Lower leg skin (tissue), 4 donors: ENCODE data around the gene NME3. TPM values are rescaled to one million over a fixed set of nuclear protein-coding genes. Genes with fewer than 3 reads are reported as not detected.

Experiments used
- DNase-seq, 2 donors: peaks; one replicate each; pipeline ENCODE4 v3.0.0-alpha.2; 2019; ENCODE audit warnings: low spot score in 2 of 2
- H3K4me3 ChIP-seq: fragments of 200-600 bp; sonication (generic); 2 replicates; pipeline ENCODE4 v1.5.1; 2017; ENCODE audit warnings: mild to moderate bottlenecking, low read depth; ENCODE audit not compliant: poor library complexity, severe bottlenecking
- POLR2A ChIP-seq, 2 donors: fragments of 450-650 bp; IDR thresholded peaks; one replicate each; pipeline ENCODE4 v1.6.1; 2016 to 2017; ENCODE audit warnings: antibody characterized with exemption in 2 of 2, mild to moderate bottlenecking in 1 of 2, moderate library complexity in 1 of 2
- WGBS, 2 donors: methylation state at CpG; one replicate each; pipeline ENCODE4 v1.1.5; 2018; 5-methylcytosine and 5-hydroxymethylcytosine counted together
- intact Hi-C: fragments of 100-400 bp; cut with DNase I; formaldehyde crosslinking; loops from one replicate; pipeline ENCODE4 v1.15.0; 2023; ENCODE audit warnings: low total_unique reads
- total RNA-seq, 4 donors: library from RNA; depleted of rRNA; stranded (reverse); fragments of >200 nt; gene quantifications; one replicate each; pipeline ENCODE4 v1.1.0, GENCODE V29; 2016
- TF ChIP-seq, protein P1 (sequence below), 3 donors: fragments of 450-650 bp; IDR thresholded peaks; one replicate each; pipeline ENCODE4 v1.5.1; 2016; ENCODE audit warnings: antibody characterized with exemption in 3 of 3, mild to moderate bottlenecking in 3 of 3, moderate library complexity in 2 of 3

Gene NME3
- total RNA-seq, 4 donors from 2014 or later = 77.7 to 98.4 (median 85.8) TPM

DNA sequence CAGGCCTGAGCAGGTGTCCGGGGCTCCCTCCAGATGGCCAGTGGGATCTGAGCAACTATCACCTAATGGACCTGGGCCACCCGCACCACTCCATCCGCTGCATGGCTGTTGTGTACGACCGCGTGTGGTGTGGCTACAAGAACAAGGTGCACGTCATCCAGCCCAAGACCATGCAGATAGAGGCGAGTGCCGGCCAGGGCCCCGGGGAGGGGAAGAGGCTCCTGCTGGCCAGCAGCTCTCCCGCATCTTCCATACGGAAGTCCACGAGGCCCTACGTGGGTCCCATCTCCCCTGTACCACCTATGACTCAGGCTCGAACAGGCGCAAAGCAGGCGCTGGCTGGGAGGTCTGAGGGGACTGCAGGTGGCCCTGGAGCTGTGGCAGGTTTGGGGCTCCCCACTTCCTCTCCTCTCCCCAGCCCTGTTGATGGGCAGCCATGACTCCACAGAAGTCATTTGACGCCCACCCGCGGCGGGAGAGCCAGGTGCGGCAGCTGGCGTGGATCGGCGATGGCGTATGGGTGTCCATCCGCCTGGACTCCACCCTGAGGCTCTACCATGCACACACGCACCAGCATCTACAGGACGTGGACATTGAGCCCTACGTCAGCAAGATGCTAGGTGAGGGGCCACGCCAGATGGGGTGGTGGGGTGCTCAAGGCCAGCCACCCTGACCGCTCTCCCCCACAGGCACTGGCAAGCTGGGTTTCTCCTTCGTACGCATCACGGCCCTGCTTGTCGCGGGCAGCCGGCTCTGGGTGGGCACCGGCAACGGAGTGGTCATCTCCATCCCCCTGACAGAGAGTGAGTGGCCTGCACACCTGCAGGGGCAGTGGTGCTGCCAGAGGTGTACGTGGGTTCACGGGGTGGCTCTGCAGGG, 4.0 kb downstream of the NME3 start:
- intact Hi-C loops = no loop called here
- no peak overlapping the region for H3K4me3 ChIP-seq
- DNase-seq = no peak
- 94 to 95% methylated on average over 26 to 35 of the region's 42 CpGs for WGBS, 2 donors
- no peak for TF ChIP-seq POLR2A (IDR thresholded peaks at IDR 0.05)
- TF ChIP-seq, protein P1, sequence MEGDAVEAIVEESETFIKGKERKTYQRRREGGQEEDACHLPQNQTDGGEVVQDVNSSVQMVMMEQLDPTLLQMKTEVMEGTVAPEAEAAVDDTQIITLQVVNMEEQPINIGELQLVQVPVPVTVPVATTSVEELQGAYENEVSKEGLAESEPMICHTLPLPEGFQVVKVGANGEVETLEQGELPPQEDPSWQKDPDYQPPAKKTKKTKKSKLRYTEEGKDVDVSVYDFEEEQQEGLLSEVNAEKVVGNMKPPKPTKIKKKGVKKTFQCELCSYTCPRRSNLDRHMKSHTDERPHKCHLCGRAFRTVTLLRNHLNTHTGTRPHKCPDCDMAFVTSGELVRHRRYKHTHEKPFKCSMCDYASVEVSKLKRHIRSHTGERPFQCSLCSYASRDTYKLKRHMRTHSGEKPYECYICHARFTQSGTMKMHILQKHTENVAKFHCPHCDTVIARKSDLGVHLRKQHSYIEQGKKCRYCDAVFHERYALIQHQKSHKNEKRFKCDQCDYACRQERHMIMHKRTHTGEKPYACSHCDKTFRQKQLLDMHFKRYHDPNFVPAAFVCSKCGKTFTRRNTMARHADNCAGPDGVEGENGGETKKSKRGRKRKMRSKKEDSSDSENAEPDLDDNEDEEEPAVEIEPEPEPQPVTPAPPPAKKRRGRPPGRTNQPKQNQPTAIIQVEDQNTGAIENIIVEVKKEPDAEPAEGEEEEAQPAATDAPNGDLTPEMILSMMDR (IDR thresholded peaks at IDR 0.05) = no peak

DNA sequence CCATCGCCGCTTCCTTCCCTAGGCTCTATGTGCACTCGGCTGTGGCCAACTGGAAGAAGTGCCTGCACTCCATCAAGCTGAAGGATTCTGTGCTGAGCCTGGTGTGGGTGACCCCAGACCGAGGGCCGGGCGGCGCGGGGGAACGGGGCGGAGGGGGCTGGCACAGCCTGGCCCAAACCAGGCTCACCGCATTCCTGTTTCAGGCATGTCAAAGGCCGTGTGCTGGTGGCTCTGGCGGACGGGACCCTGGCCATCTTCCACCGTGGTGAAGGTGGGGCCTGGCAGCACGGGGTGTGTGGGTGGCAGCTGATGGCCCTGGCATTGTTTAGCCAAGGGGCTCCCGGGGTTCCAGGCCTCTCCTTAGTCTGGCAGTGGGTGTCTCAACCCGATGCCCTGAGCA, 4.6 kb downstream of the NME3 start:
- intact Hi-C loops = no loop called here
- no peak overlapping the region for H3K4me3 ChIP-seq
- 60 to 76% methylated on average over 12 to 18 of the region's 18 CpGs for WGBS, 2 donors
- DNase-seq = no peak
- no peak for TF ChIP-seq POLR2A (IDR thresholded peaks at IDR 0.05)
- TF ChIP-seq, protein P1 (IDR thresholded peaks at IDR 0.05) = no peak

DNA sequence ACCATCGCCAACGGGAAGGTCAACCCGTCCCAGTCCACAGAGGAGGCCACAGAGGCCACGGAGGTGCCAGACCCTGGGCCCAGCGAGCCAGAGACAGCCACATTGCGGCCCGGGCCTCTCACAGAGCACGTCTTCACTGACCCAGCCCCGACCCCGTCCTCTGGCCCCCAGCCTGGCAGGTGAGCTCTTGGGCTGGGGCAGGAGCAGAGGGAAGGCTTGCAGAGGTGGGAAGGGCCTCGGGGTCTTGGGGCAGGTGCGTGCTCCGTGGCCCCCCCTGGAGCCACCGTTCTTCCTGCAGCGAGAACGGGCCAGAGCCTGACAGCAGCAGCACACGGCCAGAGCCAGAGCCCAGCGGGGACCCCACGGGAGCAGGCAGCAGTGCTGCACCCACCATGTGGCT, 5.1 kb downstream of the NME3 start:
- intact Hi-C loops = no loop called here
- DNase-seq = no peak
- TF ChIP-seq, protein P1 (IDR thresholded peaks at IDR 0.05) = no peak
- TF ChIP-seq POLR2A (IDR thresholded peaks at IDR 0.05) = no peak
- no peak overlapping the region for H3K4me3 ChIP-seq
- 82 to 88% methylated on average over 13 to 19 of the region's 19 CpGs for WGBS, 2 donors

DNA sequence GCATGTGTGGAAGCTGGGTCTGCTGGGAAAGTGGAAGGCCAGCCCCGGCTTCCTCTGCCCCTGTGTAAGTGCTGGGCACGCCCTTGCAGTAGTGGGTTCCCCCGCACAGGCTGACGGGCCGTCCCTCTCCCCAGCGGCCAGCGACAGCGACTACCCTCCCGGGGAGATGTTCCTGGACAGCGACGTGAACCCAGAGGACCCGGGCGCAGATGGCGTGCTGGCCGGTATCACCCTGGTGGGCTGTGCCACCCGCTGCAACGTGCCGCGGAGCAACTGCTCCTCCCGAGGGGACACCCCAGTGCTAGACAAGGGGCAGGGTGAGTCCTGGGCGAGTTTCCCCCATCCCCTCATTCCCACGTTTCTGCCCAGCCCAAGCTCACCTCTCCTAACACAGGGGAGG, 5.5 kb downstream of the NME3 start:
- 81 to 92% methylated on average over 3 to 18 of the region's 22 CpGs for WGBS, 2 donors
- no peak overlapping the region for H3K4me3 ChIP-seq
- TF ChIP-seq POLR2A (IDR thresholded peaks at IDR 0.05) = no peak
- TF ChIP-seq, protein P1 (IDR thresholded peaks at IDR 0.05) = no peak
- DNase-seq = no peak
- intact Hi-C loops = no loop called here

DNA sequence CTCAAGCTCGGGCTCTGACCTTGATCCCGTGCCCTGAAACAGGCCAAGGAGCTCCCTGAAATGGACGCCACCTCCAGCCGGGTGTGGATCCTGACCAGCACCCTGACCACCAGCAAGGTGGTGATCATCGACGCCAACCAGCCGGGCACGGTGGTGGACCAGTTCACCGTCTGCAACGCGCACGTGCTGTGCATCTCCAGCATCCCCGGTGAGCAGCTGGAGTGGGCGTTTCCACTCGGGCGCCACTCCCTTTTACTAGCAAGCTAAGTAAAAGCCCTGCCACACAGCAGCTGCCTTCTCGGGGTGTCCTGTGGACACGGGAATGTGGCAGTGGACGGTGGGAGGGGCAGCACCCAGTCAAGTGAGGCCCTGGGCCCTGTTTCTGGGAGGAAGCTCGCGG, 6.4 kb downstream of the NME3 start:
- TF ChIP-seq, protein P1 (IDR thresholded peaks at IDR 0.05) = no peak
- no peak for TF ChIP-seq POLR2A (IDR thresholded peaks at IDR 0.05)
- no peak overlapping the region for H3K4me3 ChIP-seq
- DNase-seq = no peak
- WGBS, 2 donors = 87 to 89% methylated on average over 15 to 17 of the region's 21 CpGs
- intact Hi-C loops = no loop called here
